GM06990 (cell line): ENCODE measurements around the gene B3GNT7.
"Not testable (repeated sequence)": the region's sequence is repeated elsewhere in the genome, so short reads cannot be mapped to it uniquely, and the experiment has no call there.

ENCODE experiments used
- DNase-seq: peaks from one replicate; pipeline ENCODE4 v3.0.0-alpha.2; 2011; ENCODE audit not compliant: insufficient read length; ENCODE audit errors: extremely low read depth
- H3K27me3 ChIP-seq: replicated peaks from 2 replicates; pipeline ENCODE4 v1.6.0; 2011; ENCODE audit warnings: low read length; ENCODE audit not compliant: control insufficient read depth, insufficient read depth
- H3K36me3 ChIP-seq: 2 replicates; pipeline ENCODE4 v1.5.1; 2011; ENCODE audit warnings: low read length; ENCODE audit not compliant: control insufficient read depth, insufficient read depth
- H3K4me3 ChIP-seq: replicated peaks from 2 replicates; pipeline ENCODE4 v1.5.1; 2011; ENCODE audit warnings: low read depth, mild to moderate bottlenecking, control low read depth, low read length
- CTCF ChIP-seq: IDR thresholded peaks from 2 replicates; pipeline ENCODE4 v1.5.1; 2011; ENCODE audit warnings: low read length, control low read depth, mild to moderate bottlenecking, inconsistent platforms; ENCODE audit not compliant: insufficient read depth, poor library complexity, severe bottlenecking

The B3GNT7 gene

DNA sequence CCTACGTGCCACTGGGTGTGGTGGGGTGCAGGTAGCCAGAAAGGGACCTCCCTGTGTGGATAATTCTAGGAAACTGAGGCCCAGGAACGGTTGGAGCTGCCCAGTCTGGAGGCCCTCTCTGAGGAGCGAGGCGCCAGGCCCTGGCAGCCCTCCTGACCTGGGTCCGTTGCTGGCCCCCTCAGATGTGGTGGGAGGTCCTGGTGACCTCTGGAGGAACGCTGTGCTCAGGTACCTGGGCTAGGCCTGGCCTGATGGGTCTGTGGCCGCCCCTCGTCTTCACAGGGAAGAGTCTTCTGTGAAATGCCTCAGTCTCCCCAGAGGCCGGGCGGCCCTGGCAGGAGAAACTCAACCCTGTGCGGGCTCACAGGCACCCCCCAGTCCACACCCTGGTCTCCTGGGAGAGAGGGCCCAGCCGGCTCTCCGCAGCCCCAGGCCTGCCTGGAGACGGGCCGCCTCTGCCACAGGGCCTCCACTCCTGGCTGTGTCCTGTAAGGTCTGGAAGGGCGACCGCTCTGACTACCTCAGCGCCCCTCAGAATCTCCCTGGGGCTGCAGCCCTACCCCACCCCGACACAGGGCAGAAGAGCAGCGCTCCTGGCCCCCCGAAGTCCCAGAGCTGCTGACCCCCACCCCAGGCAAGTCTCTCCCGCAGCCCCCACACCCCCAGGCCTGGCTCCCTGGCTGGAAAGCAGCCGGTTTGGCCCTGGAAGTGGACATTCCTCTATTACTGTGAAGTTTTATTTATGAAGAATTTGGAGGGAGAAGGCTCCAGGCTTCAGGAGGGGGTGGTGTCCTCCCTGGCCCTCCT, 3.7 kb downstream of the B3GNT7 start:
- no peak for TF ChIP-seq CTCF
- Histone ChIP-seq H3K27me3 (no peaks in the 10 kb centered on the region), H3K36me3 (no peaks in the 10 kb centered on the region; the same call in 1 of the 2 replicates), H3K4me3 (no peak overlapping the region)
- DNase-seq: no peak

- Histone ChIP-seq H3K4me3 (no peak overlapping the region), H3K27me3 (no peaks in the 10 kb centered on the region), H3K36me3 (no peaks in the 10 kb centered on the region; the same call in 1 of the 2 replicates)
- no peak for TF ChIP-seq CTCF
- no peak for DNase-seq
These were observed 4.6 kb downstream of the B3GNT7 start for GRCh38 chr2:231399853-231400680.

- DNase-seq, H3K36me3 ChIP-seq, H3K4me3 ChIP-seq, H3K27me3 ChIP-seq: not testable (repeated sequence)
These were observed 5.2 kb downstream of the B3GNT7 start for GRCh38 chr2:231400681-231401080.

- H3K27me3 ChIP-seq, DNase-seq, H3K36me3 ChIP-seq, H3K4me3 ChIP-seq: not testable (repeated sequence)
These were observed 5.6 kb downstream of the B3GNT7 start for GRCh38 chr2:231401101-231401500.

- H3K36me3 ChIP-seq, H3K4me3 ChIP-seq, H3K27me3 ChIP-seq, DNase-seq: not testable (repeated sequence)
These were observed 8.1 kb downstream of the B3GNT7 start for GRCh38 chr2:231403421-231404182.

- not testable (repeated sequence) for H3K27me3 ChIP-seq, DNase-seq, H3K36me3 ChIP-seq, H3K4me3 ChIP-seq
These were observed 8.7 kb downstream of the B3GNT7 start for GRCh38 chr2:231404183-231404578.

GRCh38 chr2:231405601-231406367, 10.3 kb downstream of the B3GNT7 start:
- H3K4me3 ChIP-seq, DNase-seq, H3K27me3 ChIP-seq, H3K36me3 ChIP-seq: not testable (repeated sequence)
- peak; percentile 21 for TF ChIP-seq CTCF

DNA sequence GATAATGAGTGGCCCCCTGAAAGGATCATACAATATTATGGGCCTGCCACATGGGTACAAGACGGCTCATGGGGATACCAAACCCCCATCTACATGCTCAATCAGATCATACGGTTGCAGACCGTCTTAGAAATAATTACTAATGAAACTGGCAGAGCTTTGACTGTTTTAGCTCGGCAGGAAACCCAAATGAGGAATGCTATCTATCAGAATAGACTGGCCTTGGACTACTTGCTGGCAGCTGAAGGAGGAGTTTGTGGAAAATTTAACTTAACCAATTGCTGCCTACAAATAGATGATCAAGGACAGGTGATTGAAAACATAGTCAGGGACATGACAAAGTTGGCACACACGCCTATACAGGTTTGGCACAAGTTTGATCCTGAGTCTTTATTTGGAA, 12.2 kb downstream of the B3GNT7 start:
- H3K4me3 ChIP-seq, H3K27me3 ChIP-seq, DNase-seq, H3K36me3 ChIP-seq: not testable (repeated sequence)

- not testable (repeated sequence) for H3K36me3 ChIP-seq, H3K27me3 ChIP-seq, DNase-seq, H3K4me3 ChIP-seq
These were observed 12.8 kb downstream of the B3GNT7 start for GRCh38 chr2:231408304-231408703.
